Skin epidermis (tissue), 12 donors: ENCODE measurements around the gene SLC10A7.
A peak's percentile ranks its signal among the peaks of the same experiment; 100 is the strongest.

Experiments
- H3K27ac ChIP-seq, 21 experiments: fragments of 200-600 bp; sonication (generic) in 11 of 21; one replicate each; pipeline ENCODE4 v1.5.0; 2020; ENCODE audit warnings: mild to moderate bottlenecking in 3 of 21, inconsistent platforms in 2 of 21, moderate library complexity in 2 of 21
- H3K4me3 ChIP-seq, 7 experiments: fragments of 200-600 bp; sonication (generic) in 2 of 7; one replicate each; pipeline ENCODE4 v1.5.0; 2020; ENCODE audit warnings: inconsistent platforms in 2 of 7, mild to moderate bottlenecking in 2 of 7, moderate library complexity in 1 of 7

Gene SLC10A7

DNA sequence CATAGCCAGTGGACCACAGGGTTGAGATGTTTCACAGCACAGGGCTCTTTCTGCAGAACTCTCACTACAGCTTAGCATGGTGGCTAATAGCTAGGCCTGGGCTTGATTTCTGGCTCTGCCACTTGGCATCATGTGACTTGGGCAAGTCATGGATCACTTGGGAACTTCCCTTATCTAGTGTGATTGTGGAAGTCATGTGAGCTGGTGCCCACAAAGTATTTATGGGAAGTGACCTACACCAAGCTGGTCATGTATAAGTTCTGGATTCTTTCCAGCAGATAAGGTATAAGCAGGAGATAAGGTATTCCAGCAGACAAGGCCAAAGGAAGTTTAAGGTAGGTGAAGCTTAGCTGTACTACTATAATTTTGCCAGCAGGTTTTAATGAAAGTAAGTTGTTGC lies 246.4 kb downstream of the SLC10A7 start:
- no peak overlapping the region for H3K27ac ChIP-seq

DNA sequence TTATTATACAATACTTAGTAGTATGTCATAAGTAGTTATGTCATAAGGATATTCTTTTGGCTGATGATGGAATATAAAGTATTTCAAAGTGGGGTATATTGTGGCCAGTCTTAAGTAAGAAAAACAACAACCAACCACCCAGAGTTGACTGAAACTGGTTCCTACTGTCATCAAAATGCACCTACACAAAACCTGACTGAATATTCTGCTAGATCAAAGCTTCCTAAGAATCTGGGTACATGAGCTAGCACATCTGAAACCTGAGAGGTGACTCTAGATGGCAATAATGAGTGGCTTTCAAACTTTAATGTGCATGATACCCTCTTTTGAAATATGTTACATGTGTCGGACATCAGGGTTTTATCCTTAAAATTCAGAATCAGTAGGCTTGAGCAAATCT lies 247.0 kb downstream of the SLC10A7 start:
- H3K27ac ChIP-seq, result no peak overlapping the region
- H3K4me3 ChIP-seq, result no peak overlapping the region

More for the DNA sequence above, 246.4 kb downstream of the SLC10A7 start:
- H3K4me3 ChIP-seq, result no peak overlapping the region

- H3K27ac ChIP-seq, result no peak overlapping the region
- H3K4me3 ChIP-seq, result no peak overlapping the region
Observed at GRCh38 chr4:146273204-146273901, 248.4 kb downstream of the SLC10A7 start.

DNA sequence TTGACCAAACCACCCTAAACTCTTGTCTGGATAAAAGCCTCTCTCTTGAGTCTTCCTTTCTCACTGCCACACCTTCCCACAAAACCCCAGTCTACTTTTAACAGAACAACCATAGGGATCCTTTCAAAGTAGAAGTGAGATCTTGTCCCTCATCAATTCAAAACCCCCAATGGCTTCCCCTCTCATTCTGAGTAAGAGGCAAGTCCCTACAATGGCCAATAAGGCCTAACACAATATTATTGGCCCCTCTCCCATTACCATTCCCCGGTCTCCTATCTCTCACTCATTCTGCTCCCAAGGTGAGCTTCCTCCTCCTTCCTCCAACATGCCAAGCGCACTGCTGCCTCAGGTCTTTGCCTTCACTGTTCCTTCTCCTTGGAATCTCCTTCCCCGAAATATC lies 250.3 kb downstream of the SLC10A7 start:
- no peak overlapping the region for H3K4me3 ChIP-seq
- H3K27ac ChIP-seq, result no peak overlapping the region

DNA sequence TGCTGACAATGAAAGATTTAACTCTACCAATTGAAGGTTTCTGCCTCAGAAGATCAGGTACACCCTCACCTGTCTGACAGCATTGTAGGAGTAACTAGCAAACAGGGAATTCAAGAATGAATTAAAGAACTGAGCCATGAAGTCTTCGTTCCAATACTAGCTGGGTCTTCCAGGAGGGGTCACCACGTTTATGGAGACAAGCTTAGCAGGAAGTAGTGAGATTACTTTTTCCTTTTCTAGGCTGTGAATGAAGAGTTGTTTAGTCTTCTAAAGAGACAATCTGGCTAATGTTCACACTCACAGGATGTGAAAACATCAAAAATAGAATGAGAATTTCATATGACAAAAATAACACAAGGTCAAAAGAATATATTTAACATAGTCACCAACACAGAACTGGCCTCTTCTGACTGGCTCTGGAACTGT lies 252.5 kb downstream of the SLC10A7 start:
- no peak overlapping the region for H3K4me3 ChIP-seq
- no peak overlapping the region for H3K27ac ChIP-seq

DNA sequence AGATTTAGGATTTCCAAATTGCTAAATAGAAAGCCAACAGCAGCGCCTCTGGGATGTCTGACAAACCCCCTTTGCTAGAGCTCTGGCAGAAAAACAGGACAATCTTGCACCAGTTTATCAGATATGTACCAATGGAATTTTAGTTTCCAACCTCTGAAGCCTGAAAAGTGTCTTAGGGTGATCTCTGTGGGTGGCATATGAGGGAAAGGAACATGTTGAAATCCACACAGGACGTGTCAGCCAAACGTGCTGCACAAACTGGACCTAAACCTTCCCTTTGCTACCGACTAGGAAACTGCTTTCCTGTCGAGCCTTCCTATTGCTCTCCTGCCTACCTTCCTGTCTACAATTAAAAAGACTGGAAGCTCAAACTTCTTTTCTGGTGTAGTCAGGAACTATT lies 253.9 kb downstream of the SLC10A7 start:
- no peak overlapping the region for H3K4me3 ChIP-seq
- H3K27ac ChIP-seq, result no peak overlapping the region

DNA sequence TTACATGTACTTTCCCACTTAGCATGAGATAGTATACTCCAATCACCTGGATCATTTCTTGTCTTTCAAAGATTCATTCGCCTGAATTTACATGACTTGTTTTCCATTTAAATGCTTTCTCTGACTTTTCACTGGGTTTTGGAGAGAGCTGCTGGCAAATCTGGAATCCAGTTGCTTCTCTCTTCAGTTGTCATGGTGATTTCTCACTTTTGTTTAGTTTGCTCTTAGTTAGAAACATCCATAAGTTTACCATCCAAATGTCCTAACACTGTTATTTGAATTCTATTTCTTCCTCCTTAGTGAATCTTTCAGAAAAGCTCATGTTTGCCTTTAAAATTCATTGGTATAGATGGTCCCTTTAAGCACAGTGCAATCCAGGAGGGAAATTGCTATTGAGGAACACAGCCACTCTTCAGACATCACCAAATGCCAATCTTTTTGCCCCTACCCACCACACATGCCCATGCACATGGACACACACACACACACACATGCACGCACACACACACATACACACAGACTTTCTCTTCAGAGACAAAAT lies 255.7 kb downstream of the SLC10A7 start:
- no peak overlapping the region for H3K4me3 ChIP-seq
- H3K27ac ChIP-seq, result no peak overlapping the region

DNA sequence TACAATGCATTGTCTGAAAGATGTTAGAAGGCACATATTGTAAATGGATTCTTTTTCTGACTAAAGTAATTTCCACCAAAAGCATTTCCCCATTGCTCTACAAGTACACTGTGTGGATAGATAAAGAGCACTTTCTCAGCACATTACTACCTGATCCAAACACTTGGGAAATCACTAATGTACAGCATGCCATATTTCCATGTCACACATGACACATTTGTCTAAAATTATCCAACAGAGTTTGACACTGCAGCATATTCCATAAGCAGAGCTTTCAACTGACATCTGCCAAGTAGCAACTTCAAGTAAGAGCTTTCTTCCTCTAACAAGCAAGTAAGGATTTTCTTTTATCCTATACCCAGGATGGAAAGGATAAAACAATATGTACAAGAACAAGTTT lies 257.9 kb downstream of the SLC10A7 start:
- Histone ChIP-seq H3K27ac (no peak overlapping the region), H3K4me3 (no peak overlapping the region)

GRCh38 chr4:146261041-146261440 lies 260.7 kb downstream of the SLC10A7 start:
- no peak overlapping the region for H3K27ac ChIP-seq
- no peak overlapping the region for H3K4me3 ChIP-seq

GRCh38 chr4:146260521-146260920 lies 261.2 kb downstream of the SLC10A7 start:
- no peak overlapping the region for H3K4me3 ChIP-seq
- H3K27ac ChIP-seq, result no peak overlapping the region

DNA sequence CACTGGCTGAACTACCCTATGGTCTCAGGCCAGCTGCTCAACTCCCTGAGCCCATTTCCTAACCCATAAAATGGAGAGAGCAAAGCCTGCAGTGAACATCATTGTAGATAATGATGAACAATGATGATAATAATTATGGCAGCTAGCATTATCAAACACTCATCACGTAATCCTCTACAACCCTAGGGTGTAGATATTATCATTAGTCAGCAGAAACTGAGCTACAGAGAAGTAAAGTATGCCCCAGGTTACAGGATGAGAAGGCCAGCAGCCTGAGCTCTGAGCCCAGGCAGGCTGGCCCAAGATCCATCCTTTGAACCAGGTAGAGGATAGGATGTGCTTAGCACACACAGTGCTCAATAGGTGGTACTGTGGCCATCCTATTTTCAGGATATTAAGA lies 264.2 kb downstream of the SLC10A7 start:
- no peak overlapping the region for H3K27ac ChIP-seq
- H3K4me3 ChIP-seq, result no peak overlapping the region

DNA sequence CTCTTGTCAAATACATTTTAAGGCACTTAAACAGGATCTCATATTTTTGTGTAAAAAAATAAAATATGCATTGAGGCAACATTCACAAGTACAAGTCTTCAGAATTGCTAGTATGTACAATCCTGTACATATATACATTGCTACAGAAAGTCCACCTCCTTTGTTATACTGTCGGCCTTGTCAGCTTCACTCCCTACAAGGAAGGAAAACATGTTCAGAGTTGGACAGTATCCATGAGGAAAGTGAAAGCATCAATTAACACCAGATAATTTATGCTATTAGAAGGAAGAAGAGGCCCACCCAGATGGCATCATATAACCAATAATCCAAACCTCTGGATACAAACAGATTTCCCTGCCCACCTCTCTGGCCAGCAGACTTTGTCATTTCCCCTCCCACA lies 265.4 kb downstream of the SLC10A7 start:
- H3K27ac ChIP-seq, result no peak overlapping the region
- no peak overlapping the region for H3K4me3 ChIP-seq

GRCh38 chr4:146255874-146256273 lies 265.9 kb downstream of the SLC10A7 start:
- no peak overlapping the region for H3K27ac ChIP-seq
- no peak overlapping the region for H3K4me3 ChIP-seq

- no peak overlapping the region for H3K27ac ChIP-seq
- no peak overlapping the region for H3K4me3 ChIP-seq
Observed at GRCh38 chr4:146255463-146255862, 266.3 kb downstream of the SLC10A7 start.

DNA sequence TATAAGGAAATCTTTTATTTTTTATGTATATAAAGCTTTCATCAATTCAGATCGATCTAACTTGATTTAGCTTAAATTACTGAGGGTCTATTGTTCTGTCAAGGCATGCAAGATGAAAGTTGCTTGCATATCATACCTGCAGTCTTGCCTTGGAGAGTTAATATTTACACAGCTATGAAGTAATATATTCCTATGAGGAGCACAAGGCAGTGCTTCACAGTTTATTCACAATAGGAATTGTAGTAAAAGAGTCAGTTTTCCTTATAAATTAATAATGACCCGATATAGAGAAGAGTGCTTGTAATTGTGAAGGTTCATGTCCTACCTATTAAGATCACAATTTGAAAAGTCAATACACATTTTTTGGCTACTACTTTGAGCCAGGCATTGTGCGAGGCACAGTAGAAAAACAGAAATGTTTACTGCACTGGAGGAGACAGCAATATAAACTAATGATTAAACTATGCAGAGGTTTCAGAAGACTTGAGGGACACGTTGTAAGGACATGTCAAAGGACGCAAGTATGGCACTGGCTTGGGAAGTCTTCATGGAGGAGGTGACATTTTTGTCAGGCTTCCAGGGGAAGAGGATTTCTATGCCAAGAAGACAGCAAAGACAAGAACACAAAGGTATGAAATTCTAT lies 268.6 kb downstream of the SLC10A7 start:
- H3K27ac ChIP-seq, result no peak overlapping the region
- no peak overlapping the region for H3K4me3 ChIP-seq

DNA sequence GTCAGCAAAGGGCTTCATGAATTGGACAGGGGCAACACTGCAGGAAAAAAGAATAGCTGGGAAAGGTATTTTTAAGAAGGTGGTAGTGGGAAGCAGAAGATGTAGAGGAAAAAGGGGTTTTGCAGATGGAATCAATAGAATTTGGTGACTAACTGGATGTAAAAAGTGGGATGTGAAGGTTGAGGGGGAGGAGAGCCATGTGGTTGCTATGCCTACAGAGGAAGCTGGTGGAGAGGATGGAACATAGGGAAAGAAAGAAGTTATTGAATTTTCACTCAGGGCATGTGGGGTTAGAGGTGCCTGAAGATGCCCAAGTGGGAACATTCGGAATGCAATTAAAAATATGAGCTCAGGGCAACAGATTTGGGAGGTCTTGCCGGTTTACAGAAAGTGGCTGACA lies 274.4 kb downstream of the SLC10A7 start:
- no peak overlapping the region for H3K4me3 ChIP-seq
- H3K27ac ChIP-seq, result no peak overlapping the region

- Histone ChIP-seq H3K27ac (no peak overlapping the region), H3K4me3 (no peak overlapping the region)
Observed at GRCh38 chr4:146246381-146246780, 275.4 kb downstream of the SLC10A7 start.

- no peak overlapping the region for H3K4me3 ChIP-seq
- no peak overlapping the region for H3K27ac ChIP-seq
Observed at GRCh38 chr4:146245850-146246249, 275.9 kb downstream of the SLC10A7 start.

DNA sequence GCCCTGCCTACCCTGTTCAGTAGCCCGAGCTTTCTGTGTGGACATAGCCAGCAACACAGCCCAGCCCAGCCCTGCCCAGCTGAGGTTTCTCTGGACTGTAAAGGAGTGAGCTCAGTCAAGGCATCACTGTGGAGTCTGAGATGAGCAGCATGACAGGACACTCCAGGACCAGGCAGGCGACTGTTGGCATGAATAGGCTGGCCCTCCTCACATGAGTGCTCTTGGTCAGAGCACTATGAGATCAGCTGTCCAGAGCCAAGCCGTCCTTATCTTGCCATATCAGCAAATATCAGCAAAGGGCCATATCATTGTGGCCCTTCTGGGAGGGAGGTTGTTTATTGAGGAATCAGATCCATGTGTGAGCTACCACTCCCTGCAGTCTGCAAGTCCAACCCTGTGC lies 276.5 kb downstream of the SLC10A7 start:
- Histone ChIP-seq H3K4me3 (no peak overlapping the region), H3K27ac (no peak overlapping the region)

- no peak overlapping the region for H3K27ac ChIP-seq
- H3K4me3 ChIP-seq, result no peak overlapping the region
Observed at GRCh38 chr4:146244496-146244895, 277.2 kb downstream of the SLC10A7 start.

GRCh38 chr4:146243883-146244277 lies 277.9 kb downstream of the SLC10A7 start:
- Histone ChIP-seq H3K4me3 (peak overlapping the region in 1 of 7 experiments; percentile 16), H3K27ac (no peak overlapping the region)
